Stomach (tissue), 9 donors: ENCODE results near the gene MAST4. TPM values are rescaled to one million over a fixed set of nuclear protein-coding genes. Genes with fewer than 3 reads are reported as not detected.

ENCODE experiments used
- DNase-seq, 2 donors: peaks; one replicate each; pipeline versions ENCODE4 v3.0.0 to v3.0.0-alpha.2; 2013 to 2019
- H3K27ac ChIP-seq, 5 donors: fragments of 200-600 bp in 4 of 5; sonication (generic) in 4 of 5; one replicate each; pipeline ENCODE4 v1.5.1; 2013 to 2019; ENCODE audit warnings: mild to moderate bottlenecking in 1 of 5, moderate library complexity in 1 of 5
- H3K27me3 ChIP-seq, 3 donors: fragments of 200-600 bp; sonication (generic); one replicate each; pipeline ENCODE4 v1.5.1; 2017 to 2019; ENCODE audit warnings: mixed run types in 1 of 3
- H3K36me3 ChIP-seq, 4 donors: fragments of 200-600 bp; sonication (generic); 1 replicate in 3 of 4; 2 replicates in 1 of 4; pipeline ENCODE4 v1.5.1; 2016 to 2019
- H3K4me1 ChIP-seq, 4 donors: fragments of 200-600 bp; sonication (generic); one replicate each; pipeline ENCODE4 v1.5.1; 2016 to 2019
- H3K4me3 ChIP-seq, 4 donors: fragments of 200-600 bp; sonication (generic) in 3 of 4; one replicate each; pipeline ENCODE4 v1.5.1; 2016 to 2019; ENCODE audit warnings: mild to moderate bottlenecking in 1 of 4
- H3K9me3 ChIP-seq, 4 donors: fragments of 200-600 bp; sonication (generic); one replicate each; pipeline ENCODE4 v1.5.1; 2016 to 2019
- EP300 ChIP-seq: sonication (generic); formaldehyde crosslinking; IDR thresholded peaks from one replicate; pipeline ENCODE4 v1.6.1; 2017; ENCODE audit warnings: antibody characterized with exemption
- POLR2A ChIP-seq, 4 donors: fragments of 450-650 bp; IDR thresholded peaks; one replicate each; pipeline ENCODE4 v1.6.1; 2016; ENCODE audit warnings: antibody characterized with exemption in 4 of 4, control low read depth in 2 of 4, mild to moderate bottlenecking in 1 of 4, moderate library complexity in 1 of 4
- POLR2AphosphoS5 ChIP-seq, 3 donors: sonication (generic); formaldehyde crosslinking; IDR thresholded peaks; one replicate each; pipeline ENCODE4 v1.6.1; 2016; ENCODE audit warnings: antibody characterized with exemption in 3 of 3
- WGBS, 5 donors: extraction: QIAGEN DNeasy Blood & Tissue Kit in 3 of 5; methylation state at CpG; one replicate each; pipeline versions ENCODE4 v1.1.5 to v1.1.7; 2013 to 2018; 5-methylcytosine and 5-hydroxymethylcytosine counted together
- intact Hi-C: fragments of 100-400 bp; cut with DNase I; formaldehyde crosslinking; loops from one replicate; pipeline ENCODE4 v1.15.1; 2023; ENCODE audit warnings: low total_unique reads
- polyA plus RNA-seq, 3 donors: library from polyadenylated mRNA; stranded (reverse); fragments of 200-250 nt; gene quantifications; one replicate each; pipeline ENCODE4 v1.2.3, GENCODE V29; 2013
- total RNA-seq, 5 donors: library from RNA; depleted of rRNA; stranded (reverse); fragments of >200 nt; gene quantifications; one replicate each; pipeline versions ENCODE4 v1.1.0 to v1.2.3, GENCODE V29; 2014 to 2016
- TF ChIP-seq, protein P1 (sequence below), 7 experiments: fragments of 450-650 bp in 4 of 7; fragments of 200-600 bp in 3 of 7; sonication (generic) in 3 of 7; IDR thresholded peaks; one replicate each; pipeline ENCODE4 v1.5.1; 2016 to 2019; ENCODE audit warnings: antibody characterized with exemption in 7 of 7, control low read depth in 2 of 7, mild to moderate bottlenecking in 1 of 7
- donor health status: healthy with polysubstance abuse.
- donor health status: Bipolar disorder and iron deficiency.
- donor health status: healthy.

Gene MAST4
- total and polyA plus RNA-seq, 8 donors: 1.5 to 52.5 (median 32.1) TPM

GRCh38 chr5:66972004-66972403 lies 375.8 kb downstream of the MAST4 start:
- intact Hi-C loops: no loop called here
- Histone ChIP-seq H3K27me3 (no peaks in the 10 kb centered on the region), H3K9me3 (no peaks in the 10 kb centered on the region), H3K4me1 (peaks cover 0 to 14% (median 1%) of the 10 kb centered on the region in 4 donors), H3K4me3 (no peak overlapping the region), H3K27ac (no peak overlapping the region), H3K36me3 (no peaks in the 10 kb centered on the region)
- TF ChIP-seq, protein P1, sequence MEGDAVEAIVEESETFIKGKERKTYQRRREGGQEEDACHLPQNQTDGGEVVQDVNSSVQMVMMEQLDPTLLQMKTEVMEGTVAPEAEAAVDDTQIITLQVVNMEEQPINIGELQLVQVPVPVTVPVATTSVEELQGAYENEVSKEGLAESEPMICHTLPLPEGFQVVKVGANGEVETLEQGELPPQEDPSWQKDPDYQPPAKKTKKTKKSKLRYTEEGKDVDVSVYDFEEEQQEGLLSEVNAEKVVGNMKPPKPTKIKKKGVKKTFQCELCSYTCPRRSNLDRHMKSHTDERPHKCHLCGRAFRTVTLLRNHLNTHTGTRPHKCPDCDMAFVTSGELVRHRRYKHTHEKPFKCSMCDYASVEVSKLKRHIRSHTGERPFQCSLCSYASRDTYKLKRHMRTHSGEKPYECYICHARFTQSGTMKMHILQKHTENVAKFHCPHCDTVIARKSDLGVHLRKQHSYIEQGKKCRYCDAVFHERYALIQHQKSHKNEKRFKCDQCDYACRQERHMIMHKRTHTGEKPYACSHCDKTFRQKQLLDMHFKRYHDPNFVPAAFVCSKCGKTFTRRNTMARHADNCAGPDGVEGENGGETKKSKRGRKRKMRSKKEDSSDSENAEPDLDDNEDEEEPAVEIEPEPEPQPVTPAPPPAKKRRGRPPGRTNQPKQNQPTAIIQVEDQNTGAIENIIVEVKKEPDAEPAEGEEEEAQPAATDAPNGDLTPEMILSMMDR (IDR thresholded peaks at IDR 0.05): no peak
- TF ChIP-seq EP300: no peak
- DNase-seq: no peak
- 76 to 94% (median 94%) methylated on average over 2 of the region's 2 CpGs for WGBS, 5 donors

DNA sequence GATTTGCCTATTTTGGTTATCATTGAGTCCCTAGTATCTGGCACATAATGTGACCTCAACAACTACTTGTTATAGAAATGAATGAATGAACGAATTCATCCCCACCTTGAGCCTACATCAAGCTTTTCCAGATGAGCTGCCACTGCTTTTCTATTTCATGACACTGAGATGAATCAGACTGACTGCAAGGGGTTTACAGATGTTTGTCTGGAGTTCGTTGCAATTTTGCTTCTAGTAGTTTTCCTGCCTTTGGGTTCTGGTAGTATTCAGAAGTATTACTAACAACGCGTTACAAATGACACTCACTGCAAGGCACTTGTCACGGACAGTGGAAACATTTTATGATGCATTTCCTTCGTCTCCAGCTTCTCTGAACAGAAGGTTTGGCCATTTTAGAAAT lies 378.1 kb downstream of the MAST4 start:
- intact Hi-C loops: no loop called here
- TF ChIP-seq, protein P1 (IDR thresholded peaks at IDR 0.05): no peak
- TF ChIP-seq POLR2AphosphoS5 (IDR thresholded peaks at IDR 0.05) (no peak), EP300 (no peak)
- 81 to 88% (median 85%) methylated on average over 6 of the region's 6 CpGs for WGBS, 5 donors
- H3K27me3 ChIP-seq: no peaks in the 10 kb centered on the region
- H3K4me1 ChIP-seq: no peaks in the 10 kb centered on the region
- H3K27ac ChIP-seq: no peak overlapping the region
- H3K36me3 ChIP-seq: no peaks in the 10 kb centered on the region
- no peak for DNase-seq
- no peaks in the 10 kb centered on the region for H3K9me3 ChIP-seq
- no peak overlapping the region for H3K4me3 ChIP-seq

- no peaks in the 10 kb centered on the region for H3K36me3 ChIP-seq
- intact Hi-C loops: no loop called here
- H3K27me3 ChIP-seq: no peaks in the 10 kb centered on the region
- DNase-seq: no peak
- TF ChIP-seq, protein P1 (IDR thresholded peaks at IDR 0.05): no peak
- no peak for TF ChIP-seq EP300
- no peak for TF ChIP-seq POLR2A (IDR thresholded peaks at IDR 0.05)
- no peak for TF ChIP-seq POLR2AphosphoS5 (IDR thresholded peaks at IDR 0.05)
- no peak overlapping the region for H3K27ac ChIP-seq
- no peaks in the 10 kb centered on the region for H3K9me3 ChIP-seq
- no peak overlapping the region for H3K4me3 ChIP-seq
- no peaks in the 10 kb centered on the region for H3K4me1 ChIP-seq
- 86 to 97% (median 94%) methylated on average over 4 of the region's 4 CpGs for WGBS, 5 donors
Measured at GRCh38 chr5:66976108-66976507, 379.9 kb downstream of the MAST4 start.

DNA sequence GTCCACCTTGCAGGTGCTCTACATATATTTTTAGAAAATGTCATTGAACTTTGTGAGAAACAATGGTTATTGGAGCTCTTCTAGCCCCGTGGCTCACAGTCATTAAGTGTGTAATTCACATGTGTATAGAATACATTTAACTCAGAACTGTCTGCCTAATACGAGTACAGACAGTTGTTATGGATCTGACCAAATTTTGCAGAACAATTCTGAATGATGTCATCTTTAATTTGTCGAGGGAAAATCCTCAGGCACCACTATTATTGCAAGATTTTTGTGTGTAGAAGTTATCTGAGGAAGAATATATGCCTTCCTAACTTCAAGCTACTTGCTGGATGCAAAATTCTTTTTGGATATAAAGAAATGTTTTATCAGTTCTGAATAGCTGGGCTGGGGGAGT lies 383.5 kb downstream of the MAST4 start:
- no peak overlapping the region for H3K4me3 ChIP-seq
- H3K4me1 ChIP-seq: peaks cover 0 to 8% (median 0%) of the 10 kb centered on the region in 4 donors
- intact Hi-C loops: loop anchor here (5.0 kb wide), 1 partner anchor 168 kb away; no protein-coding TSS in a partner anchor
- H3K27ac ChIP-seq: no peak overlapping the region
- no peaks in the 10 kb centered on the region for H3K27me3 ChIP-seq
- no peaks in the 10 kb centered on the region for H3K36me3 ChIP-seq
- no peak for DNase-seq
- H3K9me3 ChIP-seq: no peaks in the 10 kb centered on the region
- TF ChIP-seq EP300: no peak
- no peak for TF ChIP-seq POLR2A (IDR thresholded peaks at IDR 0.05)
- TF ChIP-seq, protein P1 (IDR thresholded peaks at IDR 0.05): no peak
- no peak for TF ChIP-seq POLR2AphosphoS5 (IDR thresholded peaks at IDR 0.05)
- 72 to 89% (median 79%) methylated on average over 3 of the region's 3 CpGs for WGBS, 5 donors
